Skeletal muscle tissue (tissue), 4 donors: ENCODE measurements around the gene CAMKMT. TPM values are rescaled to one million over a fixed set of nuclear protein-coding genes. Genes with fewer than 3 reads are reported as not detected.

Experiments
- H3K27ac ChIP-seq: one replicate; pipeline ENCODE4 v1.7.0; 2013; ENCODE audit warnings: mild to moderate bottlenecking, low read depth, low read length, inconsistent platforms
- H3K27me3 ChIP-seq, 3 donors: one replicate each; pipeline ENCODE4 v1.7.0; 2013; ENCODE audit warnings: low read length in 3 of 3; ENCODE audit not compliant: control insufficient read depth in 3 of 3, insufficient read depth in 3 of 3
- H3K36me3 ChIP-seq, 3 donors: one replicate each; pipeline ENCODE4 v1.7.0; 2013; ENCODE audit warnings: low read length in 3 of 3; ENCODE audit not compliant: control insufficient read depth in 3 of 3, insufficient read depth in 3 of 3
- H3K4me1 ChIP-seq, 3 donors: one replicate each; pipeline ENCODE4 v1.7.0; 2013; ENCODE audit warnings: low read length in 3 of 3, mild to moderate bottlenecking in 3 of 3; ENCODE audit not compliant: control insufficient read depth in 3 of 3, insufficient read depth in 3 of 3
- H3K4me3 ChIP-seq, 3 donors: one replicate each; pipeline ENCODE4 v1.7.0; 2013; ENCODE audit warnings: low read length in 3 of 3
- H3K9ac ChIP-seq, 3 donors: one replicate each; pipeline ENCODE4 v1.7.0; 2013; ENCODE audit warnings: low read length in 3 of 3, mild to moderate bottlenecking in 3 of 3, moderate library complexity in 2 of 3, low read depth in 1 of 3
- H3K9me3 ChIP-seq, 3 donors: one replicate each; pipeline ENCODE4 v1.7.0; 2013; ENCODE audit warnings: low read length in 3 of 3; ENCODE audit not compliant: control insufficient read depth in 3 of 3
- total RNA-seq: library from RNA; depleted of rRNA; stranded (reverse); fragments of >200 nt; gene quantifications from one replicate; pipeline ENCODE4 v1.2.3, GENCODE V29; 2014
- donor health status: Osteomylitis.

Gene CAMKMT
- total RNA-seq, 1 donor from 2014 or later, result 5.2 TPM

GRCh38 chr2:44746856-44747615 is 385.3 kb downstream of the CAMKMT start:
- Histone ChIP-seq H3K4me1 (peaks cover 3 to 13% (median 6%) of the 10 kb centered on the region in 3 donors), H3K9me3 (no peaks in the 10 kb centered on the region), H3K4me3 (no peak overlapping the region), H3K27ac (no peak overlapping the region), H3K9ac (no peak overlapping the region), H3K36me3 (no peaks in the 10 kb centered on the region), H3K27me3 (no peaks in the 10 kb centered on the region)

- Histone ChIP-seq H3K4me1 (peaks cover 3 to 13% (median 6%) of the 10 kb centered on the region in 3 donors), H3K9me3 (no peaks in the 10 kb centered on the region), H3K4me3 (no peak overlapping the region), H3K27ac (no peak overlapping the region), H3K9ac (no peak overlapping the region), H3K27me3 (no peaks in the 10 kb centered on the region), H3K36me3 (no peaks in the 10 kb centered on the region)
Measured at GRCh38 chr2:44747794-44748193, 386.0 kb downstream of the CAMKMT start.

GRCh38 chr2:44751754-44752479 is 390.2 kb downstream of the CAMKMT start:
- Histone ChIP-seq H3K9me3 (no peaks in the 10 kb centered on the region), H3K36me3 (no peaks in the 10 kb centered on the region), H3K9ac (no peak overlapping the region), H3K27ac (no peak overlapping the region), H3K27me3 (no peaks in the 10 kb centered on the region), H3K4me3 (no peak overlapping the region), H3K4me1 (peaks cover 0 to 8% (median 0%) of the 10 kb centered on the region in 3 donors)

- no peaks in the 10 kb centered on the region for H3K27me3 ChIP-seq
- no peaks in the 10 kb centered on the region for H3K36me3 ChIP-seq
- no peak overlapping the region for H3K9ac ChIP-seq
- H3K4me1 ChIP-seq, result peaks cover 0 to 8% (median 0%) of the 10 kb centered on the region in 3 donors
- no peak overlapping the region for H3K27ac ChIP-seq
- H3K4me3 ChIP-seq, result no peak overlapping the region
- no peaks in the 10 kb centered on the region for H3K9me3 ChIP-seq
Measured at GRCh38 chr2:44752761-44753160, 391.0 kb downstream of the CAMKMT start.

- no peaks in the 10 kb centered on the region for H3K36me3 ChIP-seq
- no peaks in the 10 kb centered on the region for H3K27me3 ChIP-seq
- H3K9me3 ChIP-seq, result no peaks in the 10 kb centered on the region
- peaks cover 0 to 8% (median 0%) of the 10 kb centered on the region in 3 donors for H3K4me1 ChIP-seq
- H3K9ac ChIP-seq, result no peak overlapping the region
- no peak overlapping the region for H3K27ac ChIP-seq
- no peak overlapping the region for H3K4me3 ChIP-seq
Measured at GRCh38 chr2:44753552-44754285, 392.0 kb downstream of the CAMKMT start.

GRCh38 chr2:44758591-44758990 is 396.8 kb downstream of the CAMKMT start:
- Histone ChIP-seq H3K27me3 (no peaks in the 10 kb centered on the region), H3K4me3 (no peak overlapping the region), H3K27ac (no peak overlapping the region), H3K9ac (no peak overlapping the region), H3K9me3 (no peaks in the 10 kb centered on the region), H3K4me1 (peaks cover 0 to 5% (median 0%) of the 10 kb centered on the region in 3 donors), H3K36me3 (no peaks in the 10 kb centered on the region)

- no peaks in the 10 kb centered on the region for H3K4me1 ChIP-seq
Measured at GRCh38 chr2:44759823-44760222, 398.1 kb downstream of the CAMKMT start.

GRCh38 chr2:44763275-44763782 is 401.6 kb downstream of the CAMKMT start:
- H3K4me1 ChIP-seq, result no peaks in the 10 kb centered on the region
- H3K4me3 ChIP-seq, result no peak overlapping the region
- H3K9me3 ChIP-seq, result no peaks in the 10 kb centered on the region
- no peak overlapping the region for H3K27ac ChIP-seq
- H3K36me3 ChIP-seq, result no peaks in the 10 kb centered on the region
- peaks cover 0 to 6% (median 0%) of the 10 kb centered on the region in 3 donors for H3K27me3 ChIP-seq
- no peak overlapping the region for H3K9ac ChIP-seq

More at GRCh38 chr2:44759823-44760222, 398.1 kb downstream of the CAMKMT start:
- Histone ChIP-seq H3K9ac (no peak overlapping the region), H3K36me3 (no peaks in the 10 kb centered on the region), H3K27ac (no peak overlapping the region), H3K9me3 (no peaks in the 10 kb centered on the region), H3K27me3 (no peaks in the 10 kb centered on the region), H3K4me3 (no peak overlapping the region)

- no peak overlapping the region for H3K9ac ChIP-seq
- peaks cover 0 to 6% (median 0%) of the 10 kb centered on the region in 3 donors for H3K27me3 ChIP-seq
- no peak overlapping the region for H3K27ac ChIP-seq
- no peaks in the 10 kb centered on the region for H3K4me1 ChIP-seq
- no peaks in the 10 kb centered on the region for H3K36me3 ChIP-seq
- H3K4me3 ChIP-seq, result no peak overlapping the region
- H3K9me3 ChIP-seq, result no peaks in the 10 kb centered on the region
Measured at GRCh38 chr2:44766220-44766619, 404.5 kb downstream of the CAMKMT start.
